Transverse colon (tissue), 4 donors: ENCODE results near the gene FLOT1. TPM values are rescaled to one million over a fixed set of nuclear protein-coding genes. Genes with fewer than 3 reads are reported as not detected.
"Not testable (repeated sequence)": the region's sequence is repeated elsewhere in the genome, so short reads cannot be mapped to it uniquely, and the experiment has no call there.

Source experiments
- DNase-seq: peaks from one replicate; pipeline ENCODE4 v3.0.0-alpha.2; 2019
- H3K27ac ChIP-seq, 4 donors: fragments of 200-600 bp; sonication (generic); 2 replicates each; pipeline ENCODE4 v1.5.1; 2016 to 2018; ENCODE audit warnings: inconsistent platforms in 4 of 4
- H3K27me3 ChIP-seq: fragments of 200-600 bp; sonication (generic); 2 replicates; pipeline ENCODE4 v1.5.1; 2017; ENCODE audit warnings: inconsistent platforms
- H3K36me3 ChIP-seq, 4 donors: fragments of 200-600 bp; sonication (generic); 2 replicates each; pipeline ENCODE4 v1.5.1; 2017 to 2019; ENCODE audit warnings: inconsistent platforms in 4 of 4
- H3K4me1 ChIP-seq, 4 donors: fragments of 200-600 bp; sonication (generic); 2 replicates each; pipeline ENCODE4 v1.5.1; 2017 to 2020; ENCODE audit warnings: inconsistent platforms in 4 of 4
- H3K4me3 ChIP-seq, 4 donors: fragments of 200-600 bp; sonication (generic); 1 replicate in 1 of 4; 2 replicates in 3 of 4; pipeline versions ENCODE4 v1.5.1 to v1.6.1; 2017 to 2019; ENCODE audit warnings: inconsistent platforms in 4 of 4
- H3K9me3 ChIP-seq, 2 donors: fragments of 200-600 bp; sonication (generic); 2 replicates each; pipeline ENCODE4 v1.5.1; 2017 to 2019; ENCODE audit warnings: inconsistent platforms in 2 of 2
- EP300 ChIP-seq: sonication (generic); formaldehyde crosslinking; IDR thresholded peaks from one replicate; pipeline ENCODE4 v1.6.1; 2017; ENCODE audit warnings: antibody characterized with exemption, low read depth
- POLR2A ChIP-seq: fragments of 450-650 bp; IDR thresholded peaks from one replicate; pipeline ENCODE4 v1.6.1; 2016; ENCODE audit warnings: antibody characterized with exemption, mild to moderate bottlenecking, moderate library complexity
- POLR2AphosphoS5 ChIP-seq, 3 donors: sonication (generic); formaldehyde crosslinking; IDR thresholded peaks; one replicate each; pipeline ENCODE4 v1.6.1; 2016; ENCODE audit warnings: antibody characterized with exemption in 3 of 3
- WGBS, 2 donors: methylation state at CpG; one replicate each; pipeline ENCODE4 v1.1.5; 2018; ENCODE audit warnings: low coverage in 1 of 2; 5-methylcytosine and 5-hydroxymethylcytosine counted together
- in situ Hi-C, 4 donors: fragments of 200-750 bp; cut with MboI; loops; one replicate each; pipeline versions ENCODE4 v1.15.0 to v1.15.1; 2017; ENCODE audit warnings: low sequenced_read_pairs in 3 of 4, low pct_ligation_motif_present in 1 of 4, low pct_unique_long_range_greater_than_20kb in 1 of 4
- intact Hi-C: fragments of 100-400 bp; cut with DNase I; formaldehyde crosslinking; loops from one replicate; pipeline ENCODE4 v1.15.1; 2023; ENCODE audit warnings: low total_unique reads
- total RNA-seq, 4 donors: library from RNA; depleted of rRNA; stranded (reverse); fragments of >200 nt; gene quantifications; one replicate each; pipeline ENCODE4 v1.1.0, GENCODE V29; 2016
- TF ChIP-seq, protein P1 (sequence below), 5 experiments: fragments of 200-600 bp in 3 of 5; fragments of 450-650 bp in 2 of 5; sonication (generic) in 3 of 5; IDR thresholded peaks; 1 replicate in 2 of 5; 2 replicates in 3 of 5; pipeline ENCODE4 v1.5.1; 2016 to 2017; ENCODE audit warnings: antibody characterized with exemption in 5 of 5, inconsistent platforms in 3 of 5, mild to moderate bottlenecking in 2 of 5, moderate library complexity in 1 of 5

FLOT1 gene
- total RNA-seq, 4 donors from 2014 or later, result 123 to 146 (median 139) TPM

DNA sequence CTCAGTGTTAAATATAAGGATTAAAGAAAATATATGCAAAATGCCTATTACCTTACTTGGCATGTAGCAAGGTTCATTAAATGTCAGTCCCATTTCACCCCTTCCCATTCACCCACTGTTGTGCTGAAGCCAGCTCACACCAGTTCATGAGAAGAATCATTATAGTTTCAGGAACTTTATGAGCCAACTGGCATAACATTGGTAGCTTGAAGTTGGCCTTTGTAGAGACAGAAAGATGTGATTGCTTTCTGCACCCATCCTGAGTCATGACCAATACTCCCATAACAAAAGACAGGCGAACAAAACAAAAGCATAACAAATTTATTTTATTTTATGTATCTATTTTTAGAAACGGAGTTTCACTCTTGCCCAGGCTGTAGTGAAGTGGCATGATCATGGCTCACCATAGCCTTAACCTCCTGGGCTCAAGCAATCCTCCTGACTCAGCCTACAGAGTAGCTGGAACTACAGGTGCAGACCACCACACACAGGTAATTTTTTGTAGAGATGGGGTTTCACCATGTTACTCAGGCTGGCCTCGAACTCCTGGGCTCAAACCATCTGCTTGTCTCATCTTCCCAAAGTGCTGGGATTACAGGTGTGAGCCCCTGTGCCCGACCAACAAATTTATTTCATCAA, 19.4 kb upstream of the FLOT1 start:
- no peak overlapping the region for H3K4me3 ChIP-seq
- intact Hi-C loops (no loop called here), in situ Hi-C loops (no loop called here)
- H3K9me3 ChIP-seq, result no peaks in the 10 kb centered on the region
- no peaks in the 10 kb centered on the region for H3K27me3 ChIP-seq
- no peak for DNase-seq
- WGBS, 2 donors, result 80 to 81% methylated on average over 2 to 4 of the region's 4 CpGs
- H3K27ac ChIP-seq, result no peak overlapping the region
- TF ChIP-seq, protein P1, sequence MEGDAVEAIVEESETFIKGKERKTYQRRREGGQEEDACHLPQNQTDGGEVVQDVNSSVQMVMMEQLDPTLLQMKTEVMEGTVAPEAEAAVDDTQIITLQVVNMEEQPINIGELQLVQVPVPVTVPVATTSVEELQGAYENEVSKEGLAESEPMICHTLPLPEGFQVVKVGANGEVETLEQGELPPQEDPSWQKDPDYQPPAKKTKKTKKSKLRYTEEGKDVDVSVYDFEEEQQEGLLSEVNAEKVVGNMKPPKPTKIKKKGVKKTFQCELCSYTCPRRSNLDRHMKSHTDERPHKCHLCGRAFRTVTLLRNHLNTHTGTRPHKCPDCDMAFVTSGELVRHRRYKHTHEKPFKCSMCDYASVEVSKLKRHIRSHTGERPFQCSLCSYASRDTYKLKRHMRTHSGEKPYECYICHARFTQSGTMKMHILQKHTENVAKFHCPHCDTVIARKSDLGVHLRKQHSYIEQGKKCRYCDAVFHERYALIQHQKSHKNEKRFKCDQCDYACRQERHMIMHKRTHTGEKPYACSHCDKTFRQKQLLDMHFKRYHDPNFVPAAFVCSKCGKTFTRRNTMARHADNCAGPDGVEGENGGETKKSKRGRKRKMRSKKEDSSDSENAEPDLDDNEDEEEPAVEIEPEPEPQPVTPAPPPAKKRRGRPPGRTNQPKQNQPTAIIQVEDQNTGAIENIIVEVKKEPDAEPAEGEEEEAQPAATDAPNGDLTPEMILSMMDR (IDR thresholded peaks at IDR 0.05), result no peak
- TF ChIP-seq POLR2AphosphoS5 (IDR thresholded peaks at IDR 0.05), result no peak
- TF ChIP-seq EP300, result no peak
- TF ChIP-seq POLR2A, result no peak
- no peaks in the 10 kb centered on the region for H3K36me3 ChIP-seq
- H3K4me1 ChIP-seq, result peaks cover 12 to 20% (median 14%) of the 10 kb centered on the region in 4 donors

DNA sequence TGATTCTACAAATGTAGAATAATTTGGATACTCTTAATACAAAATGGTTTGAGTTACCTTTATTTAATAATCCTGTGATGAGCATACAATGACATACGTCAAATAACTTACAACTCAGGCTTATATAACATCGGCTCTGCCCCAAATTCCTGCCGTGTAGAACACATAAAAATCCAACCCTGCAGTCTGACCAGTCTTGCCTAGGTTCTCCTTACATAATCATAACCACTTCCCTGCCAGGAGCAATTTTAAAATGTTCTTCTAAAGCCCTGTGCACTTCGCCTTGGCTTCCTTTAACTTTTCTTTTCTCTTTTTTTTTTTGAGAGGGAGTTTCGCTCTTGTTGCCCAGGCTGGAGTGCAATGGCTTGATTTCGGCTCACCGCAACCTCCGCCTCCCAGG, 18.1 kb upstream of the FLOT1 start:
- Histone ChIP-seq H3K4me1 (peaks cover 12 to 20% (median 14%) of the 10 kb centered on the region in 4 donors), H3K27me3 (no peaks in the 10 kb centered on the region), H3K36me3 (no peaks in the 10 kb centered on the region), H3K9me3 (no peaks in the 10 kb centered on the region), H3K27ac (peak overlapping the region in 3 of 4 donors; percentile 36 to 64 (median 55)), H3K4me3 (no peak overlapping the region)
- intact Hi-C loops, result no loop called here
- WGBS, 2 donors, result 85 to 87% methylated on average over 8 of the region's 8 CpGs
- in situ Hi-C loops, result no loop called here
- DNase-seq, result no peak
- TF ChIP-seq, protein P1 (IDR thresholded peaks at IDR 0.05), result no peak
- TF ChIP-seq POLR2A (no peak), EP300 (no peak), POLR2AphosphoS5 (IDR thresholded peaks at IDR 0.05) (no peak)

DNA sequence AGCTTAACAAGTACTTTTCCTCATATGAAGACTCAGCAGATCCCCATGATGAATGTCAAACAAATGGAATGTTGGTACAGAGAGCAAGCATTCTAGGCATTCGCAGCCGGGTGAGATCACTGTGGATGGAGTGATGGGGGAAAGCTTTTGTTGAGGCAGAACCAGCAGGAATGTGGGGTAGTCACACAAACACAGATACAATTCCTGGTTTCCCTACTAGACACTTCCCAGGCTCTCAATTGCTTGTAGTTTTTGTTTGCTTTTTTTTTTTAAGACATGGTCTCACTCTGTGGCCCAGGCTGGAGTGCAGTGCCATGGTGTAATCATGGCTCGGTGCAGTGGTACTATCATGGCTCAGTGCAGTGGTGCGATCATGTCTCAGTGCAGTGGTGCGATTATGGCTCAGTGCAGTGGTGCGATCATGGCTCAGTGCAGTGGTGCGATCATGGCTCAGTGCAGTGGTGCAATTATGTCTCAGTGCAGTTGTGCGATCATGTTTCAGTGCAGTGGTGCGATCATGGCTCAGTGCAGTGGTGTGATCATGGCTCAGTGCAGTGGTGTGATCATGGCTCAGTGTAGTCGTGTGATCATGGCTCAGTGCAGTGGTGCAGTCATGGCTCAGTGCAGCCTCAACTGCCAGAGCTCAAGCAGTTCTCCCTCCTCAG, 17.2 kb upstream of the FLOT1 start:
- intact Hi-C loops, result no loop called here

DNA sequence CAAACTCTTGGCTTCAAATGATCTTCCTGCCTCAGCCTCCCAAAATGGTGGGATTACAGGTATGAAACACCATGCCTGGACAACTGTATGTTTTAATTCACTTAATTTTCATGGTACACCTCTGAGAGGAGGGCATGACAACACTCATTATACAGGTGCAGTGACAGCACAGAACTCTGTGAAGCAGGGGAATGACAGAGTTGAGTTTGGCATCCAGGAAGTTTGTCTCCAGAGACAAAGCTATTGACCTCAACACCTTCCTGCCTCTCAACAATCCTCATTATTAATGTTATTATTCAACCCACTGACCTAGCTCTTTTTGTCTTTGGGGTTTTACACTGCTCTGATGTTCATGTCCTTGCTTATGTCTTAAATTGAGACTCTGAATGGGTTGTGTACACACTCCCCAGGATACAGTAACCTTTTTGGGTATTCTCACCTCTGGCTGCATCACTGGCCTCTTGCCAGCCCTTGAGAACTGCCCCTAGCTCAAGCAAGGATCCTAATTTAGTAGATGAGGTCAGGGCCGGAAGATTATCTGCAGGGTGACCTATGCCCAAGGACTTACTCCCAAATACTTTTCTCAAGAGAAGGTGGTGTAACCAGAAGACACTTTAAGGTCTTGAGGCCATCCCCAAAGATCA, 14.9 kb upstream of the FLOT1 start:
- 100% methylated on average over 1 of the region's 1 CpG; no CpG with 5 or more reads in 1 of the 2 donors for WGBS, 2 donors
- DNase-seq, result no peak
- Histone ChIP-seq H3K27me3 (no peaks in the 10 kb centered on the region), H3K4me1 (peaks cover 0 to 16% (median 4%) of the 10 kb centered on the region in 4 donors), H3K4me3 (no peak overlapping the region), H3K9me3 (no peaks in the 10 kb centered on the region), H3K27ac (no peak overlapping the region), H3K36me3 (no peaks in the 10 kb centered on the region)
- TF ChIP-seq POLR2A, result no peak
- no peak for TF ChIP-seq POLR2AphosphoS5 (IDR thresholded peaks at IDR 0.05)
- no peak for TF ChIP-seq EP300
- TF ChIP-seq, protein P1 (IDR thresholded peaks at IDR 0.05), result no peak
- in situ Hi-C loops, result no loop called here
- intact Hi-C loops, result no loop called here

More for the DNA sequence above, 17.2 kb upstream of the FLOT1 start:
- no peaks in the 10 kb centered on the region for H3K27me3 ChIP-seq
- TF ChIP-seq, protein P1 (IDR thresholded peaks at IDR 0.05), result no peak
- no peak for DNase-seq
- 72 to 78% methylated on average over 2 to 10 of the region's 10 CpGs for WGBS, 2 donors
- H3K27ac ChIP-seq, result peak overlapping the region in 3 of 4 donors; percentile 36 to 64 (median 55)
- no peak overlapping the region for H3K4me3 ChIP-seq
- in situ Hi-C loops, result no loop called here
- H3K36me3 ChIP-seq, result no peaks in the 10 kb centered on the region
- H3K9me3 ChIP-seq, result no peaks in the 10 kb centered on the region
- H3K4me1 ChIP-seq, result peaks cover 12 to 20% (median 14%) of the 10 kb centered on the region in 4 donors

DNA sequence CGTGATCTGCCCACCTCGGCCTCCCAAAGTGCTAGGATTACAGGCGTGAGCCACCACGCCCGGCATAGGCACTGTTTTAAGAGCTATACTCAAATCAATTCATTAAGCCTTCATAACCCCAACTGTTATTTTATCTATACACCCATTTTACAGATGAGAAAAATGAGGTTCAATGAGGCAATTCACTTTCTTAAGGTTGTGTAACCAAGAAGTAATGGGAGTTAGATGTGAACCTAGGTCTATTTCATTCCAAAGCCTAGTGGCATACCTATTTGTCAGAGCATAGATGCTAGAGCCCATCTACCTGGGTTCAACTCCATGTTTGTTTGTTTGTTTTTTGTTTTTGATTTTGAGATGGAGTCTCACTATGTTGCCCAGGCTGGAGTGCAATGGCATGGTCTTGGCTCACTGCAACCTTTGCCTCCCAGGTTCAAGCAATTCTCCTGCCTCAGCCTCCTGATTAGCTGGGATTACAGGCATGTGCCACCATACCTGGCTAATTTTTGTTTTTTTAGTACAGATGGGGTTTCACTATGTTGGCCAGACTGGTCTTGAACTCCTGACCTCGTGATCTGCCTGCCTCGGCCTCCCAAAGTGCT, 14.0 kb upstream of the FLOT1 start:
- Histone ChIP-seq H3K4me1 (peaks cover 4 to 19% (median 9%) of the 10 kb centered on the region in 4 donors), H3K27ac (peak overlapping the region in 1 of 4 donors; percentile 23)
- in situ Hi-C loops, H3K27me3 ChIP-seq, H3K9me3 ChIP-seq, H3K36me3 ChIP-seq, DNase-seq, intact Hi-C loops, H3K4me3 ChIP-seq: not testable (repeated sequence)
- 95 to 100% methylated on average over 2 to 7 of the region's 7 CpGs for WGBS, 2 donors
